GM12878 (cell line): ENCODE results near the gene KCNJ3. TPM values are rescaled to one million over a fixed set of nuclear protein-coding genes. Genes with fewer than 3 reads are reported as not detected.

Experiments used
- ATAC-seq: fragments of 200-7000 bp; cut with Tn5 transposase; 3 replicates; pipeline ENCODE4 v1.9.1; 2020; ENCODE audit warnings: mild to moderate bottlenecking, moderate library complexity
- BruUV-seq: library from RNA; stranded (reverse); fragments of 400-500 nt; replicated peaks from 2 replicates; lab custom pipeline; 2021; lab: Mats Ljungman, UMichigan
- CTCF ChIA-PET: fragments of 300-600 bp; sonication (Branson Sonifier 250); formaldehyde crosslinking; extraction: SDS; loops from one replicate; lab custom pipeline; 2021; ENCODE audit warnings: inconsistent platforms; lab: Yijun Ruan, JAX
- POLR2A ChIA-PET: fragments of 350-600 bp; formaldehyde crosslinking; extraction: SDS; loops from one replicate; lab custom pipeline; 2021; ENCODE audit warnings: inconsistent platforms; lab: Charles Lee
- RAD21 ChIA-PET: fragments of 300-600 bp; sonication (Branson Sonifier 250); formaldehyde crosslinking; loops from one replicate; lab custom pipeline; 2023; ENCODE audit warnings: antibody characterized with exemption; ENCODE audit not compliant: unreplicated experiment; lab: Charles Lee
- SMC1A ChIA-PET: fragments of 300-600 bp; sonication (Branson Sonifier 250); formaldehyde crosslinking; loops from one replicate; lab custom pipeline; 2023; ENCODE audit not compliant: unreplicated experiment, uncharacterized antibody; lab: Charles Lee
- DNase-seq: peaks from one replicate; pipeline ENCODE4 v3.0.0-alpha.2; 2011; ENCODE audit warnings: low read depth, low spot score
- FAIRE-seq: peaks from 3 replicates; lab custom pipeline; 2011; peaks lifted over from hg19 to GRCh38; lab: Jason Lieb, UNC
- H2AFZ ChIP-seq: 2 replicates; pipeline ENCODE4 v1.6.0; 2011; ENCODE audit warnings: low read depth, low read length, control low read depth; ENCODE audit not compliant: control insufficient read depth
- H3K27ac ChIP-seq: 2 replicates; pipeline ENCODE4 v1.5.1; 2011; ENCODE audit warnings: control low read depth; ENCODE audit not compliant: control insufficient read depth, insufficient read depth
- H3K27me3 ChIP-seq, 2 experiments: replicated peaks in 1 of 2; 2 replicates each; pipeline versions ENCODE4 v1.6.0 to v1.6.1; 2011; ENCODE audit warnings: low read length in 1 of 2; ENCODE audit not compliant: control insufficient read depth in 2 of 2, insufficient read depth in 2 of 2
- H3K36me3 ChIP-seq, 2 experiments: 2 replicates each; pipeline ENCODE4 v1.5.1; 2011; ENCODE audit warnings: low read length in 1 of 2; ENCODE audit not compliant: control insufficient read depth in 2 of 2, insufficient read depth in 2 of 2
- H3K4me1 ChIP-seq: 2 replicates; pipeline ENCODE4 v1.6.1; 2011; ENCODE audit warnings: mild to moderate bottlenecking, low read length, moderate library complexity, mixed read lengths; ENCODE audit not compliant: control insufficient read depth, insufficient read depth
- H3K4me2 ChIP-seq: 2 replicates; pipeline ENCODE4 v1.6.0; 2011; ENCODE audit warnings: control low read depth; ENCODE audit not compliant: control insufficient read depth, insufficient read depth
- H3K4me3 ChIP-seq: fragments of 200-600 bp; sonication (generic); 2 replicates; pipeline ENCODE4 v1.5.1; 2016
- H3K79me2 ChIP-seq: 2 replicates; pipeline ENCODE4 v1.6.0; 2011; ENCODE audit warnings: low read length; ENCODE audit not compliant: control insufficient read depth, insufficient read depth
- H3K9ac ChIP-seq: 2 replicates; pipeline ENCODE4 v1.8.0; 2011; ENCODE audit warnings: low read length, control low read depth, mixed read lengths; ENCODE audit not compliant: control insufficient read depth, insufficient read depth
- H3K9me3 ChIP-seq: replicated peaks from 3 replicates; pipeline ENCODE4 v1.5.1; 2011; ENCODE audit warnings: mild to moderate bottlenecking, low read length; ENCODE audit not compliant: control insufficient read depth, insufficient read depth
- H4K20me1 ChIP-seq: 2 replicates; pipeline ENCODE4 v1.6.0; 2011; ENCODE audit not compliant: control insufficient read depth, insufficient read depth
- CUX1 ChIP-seq: IDR thresholded peaks from 2 replicates; pipeline ENCODE4 v1.6.1; 2012; ENCODE audit warnings: improper control_type of control experiment, low read depth, low read length; ENCODE audit not compliant: insufficient replicate concordance
- EED ChIP-seq: sonication (generic); IDR thresholded peaks from 2 replicates; pipeline ENCODE4 v1.6.1; 2016; ENCODE audit warnings: antibody characterized with exemption, low read depth
- EZH2 ChIP-seq: IDR thresholded peaks from 2 replicates; pipeline ENCODE4 v1.6.1; 2012; ENCODE audit warnings: low read depth, mild to moderate bottlenecking, control low read depth, inconsistent platforms, low read length, borderline replicate concordance; ENCODE audit not compliant: control insufficient read depth
- JUND ChIP-seq: IDR thresholded peaks from 2 replicates; pipeline ENCODE4 v1.6.1; 2012; ENCODE audit warnings: low read depth, mild to moderate bottlenecking, low read length, improper control_type of control experiment, moderate library complexity
- KDM1A ChIP-seq: fragments of 200-600 bp; sonication (generic); IDR thresholded peaks from 2 replicates; pipeline ENCODE4 v1.6.1; 2016; ENCODE audit warnings: borderline replicate concordance
- RFX5 ChIP-seq: IDR thresholded peaks from 2 replicates; pipeline ENCODE4 v1.6.1; 2011; ENCODE audit warnings: low read depth, low read length, improper control_type of control experiment
- ZBED1 ChIP-seq: IDR thresholded peaks from 2 replicates; pipeline ENCODE4 v1.6.1; 2016; ENCODE audit warnings: borderline replicate concordance
- WGBS: methylation state at CpG from one replicate; pipeline ENCODE4 v1.1.6; 2016; ENCODE audit warnings: low lambda C conversion rate; ENCODE audit not compliant: insufficient replicate concordance, insufficient coverage; ENCODE audit errors: missing lambda C conversion rate; 5-methylcytosine and 5-hydroxymethylcytosine counted together
- in situ Hi-C: fragments of 300-500 bp; cut with MboI; formaldehyde crosslinking; loops from 9 replicates; pipeline ENCODE4 v1.14.3; 2018; ENCODE audit warnings: mixed read lengths
- intact Hi-C: fragments of 100-400 bp; cut with micrococcal nuclease; formaldehyde crosslinking; loops from one replicate; pipeline ENCODE4 v1.14.2; 2022; ENCODE audit not compliant: unreplicated experiment
- polyA plus RNA-seq, 11 experiments: library from polyadenylated mRNA; depleted of rRNA in 4 of 11; unstranded in 6 of 11; stranded (reverse) in 5 of 11; fragments of >200 nt; fragmentation: Nextera tagmentation in 4 of 11; fragmentation: Illumina TruSeq in 1 of 11; extraction: Ambion mirVana in 4 of 11; extraction: Trizol in 1 of 11; gene quantifications; 1 replicate in 1 of 11; 2 replicates in 10 of 11; pipeline versions ENCODE4 v1.2.1 to v1.2.3, GENCODE V29; 2011 to 2016; ENCODE audit warnings: inconsistent platforms in 2 of 11, missing spikeins in 2 of 11, low read depth in 1 of 11
- total RNA-seq, 4 experiments: library from RNA; depleted of rRNA in 3 of 4; stranded (reverse); fragments of >200 nt in 3 of 4; fragmentation: Illumina TruSeq in 1 of 4; extraction: Trizol in 1 of 4; gene quantifications; 2 replicates each; pipeline versions ENCODE4 v1.2.1 to v1.2.3, GENCODE V29; 2013 to 2021
- TF ChIP-seq, protein P1 (sequence below): fragments of 150-350 bp; IDR thresholded peaks from 2 replicates; pipeline ENCODE4 v1.6.1; 2016; ENCODE audit warnings: low read depth, low read length
- TF ChIP-seq, protein P2 (sequence below): fragments of 450-650 bp; conservative IDR thresholded peaks from 2 replicates; pipeline ENCODE4 v1.6.1; 2017; ENCODE audit warnings: mild to moderate bottlenecking, moderate library complexity

Gene KCNJ3
- total and polyA plus RNA-seq, 10 of the 15 experiments (the other 5 are each of a cell fraction or from before 2014, with no cell fraction given) = 0.01 to 1.1 (median 0.04) TPM; not detected in 6

DNA sequence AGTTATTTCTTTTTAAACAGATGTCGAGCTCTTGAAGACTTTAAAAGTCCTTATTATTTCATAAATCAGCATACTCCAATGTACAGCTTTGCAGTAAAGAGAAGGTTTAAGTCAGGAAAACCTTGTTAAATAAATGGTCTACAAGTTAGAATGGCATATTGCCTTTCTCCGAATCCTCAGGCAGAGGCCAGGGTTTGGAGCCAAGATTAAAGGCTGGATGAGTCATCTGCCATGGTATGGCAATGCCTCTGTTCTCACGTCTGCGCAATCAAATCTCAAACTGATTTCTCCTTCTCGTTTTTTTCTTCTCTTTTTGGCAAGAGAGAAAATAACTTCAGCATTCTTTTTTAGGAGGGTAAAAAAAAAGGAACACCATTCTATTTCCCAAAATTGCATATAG, 5.6 kb upstream of the KCNJ3 start (continued):
- TF ChIP-seq, protein P1, sequence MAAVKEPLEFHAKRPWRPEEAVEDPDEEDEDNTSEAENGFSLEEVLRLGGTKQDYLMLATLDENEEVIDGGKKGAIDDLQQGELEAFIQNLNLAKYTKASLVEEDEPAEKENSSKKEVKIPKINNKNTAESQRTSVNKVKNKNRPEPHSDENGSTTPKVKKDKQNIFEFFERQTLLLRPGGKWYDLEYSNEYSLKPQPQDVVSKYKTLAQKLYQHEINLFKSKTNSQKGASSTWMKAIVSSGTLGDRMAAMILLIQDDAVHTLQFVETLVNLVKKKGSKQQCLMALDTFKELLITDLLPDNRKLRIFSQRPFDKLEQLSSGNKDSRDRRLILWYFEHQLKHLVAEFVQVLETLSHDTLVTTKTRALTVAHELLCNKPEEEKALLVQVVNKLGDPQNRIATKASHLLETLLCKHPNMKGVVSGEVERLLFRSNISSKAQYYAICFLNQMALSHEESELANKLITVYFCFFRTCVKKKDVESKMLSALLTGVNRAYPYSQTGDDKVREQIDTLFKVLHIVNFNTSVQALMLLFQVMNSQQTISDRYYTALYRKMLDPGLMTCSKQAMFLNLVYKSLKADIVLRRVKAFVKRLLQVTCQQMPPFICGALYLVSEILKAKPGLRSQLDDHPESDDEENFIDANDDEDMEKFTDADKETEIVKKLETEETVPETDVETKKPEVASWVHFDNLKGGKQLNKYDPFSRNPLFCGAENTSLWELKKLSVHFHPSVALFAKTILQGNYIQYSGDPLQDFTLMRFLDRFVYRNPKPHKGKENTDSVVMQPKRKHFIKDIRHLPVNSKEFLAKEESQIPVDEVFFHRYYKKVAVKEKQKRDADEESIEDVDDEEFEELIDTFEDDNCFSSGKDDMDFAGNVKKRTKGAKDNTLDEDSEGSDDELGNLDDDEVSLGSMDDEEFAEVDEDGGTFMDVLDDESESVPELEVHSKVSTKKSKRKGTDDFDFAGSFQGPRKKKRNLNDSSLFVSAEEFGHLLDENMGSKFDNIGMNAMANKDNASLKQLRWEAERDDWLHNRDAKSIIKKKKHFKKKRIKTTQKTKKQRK = no peak
- no peak for TF ChIP-seq ZBED1

DNA sequence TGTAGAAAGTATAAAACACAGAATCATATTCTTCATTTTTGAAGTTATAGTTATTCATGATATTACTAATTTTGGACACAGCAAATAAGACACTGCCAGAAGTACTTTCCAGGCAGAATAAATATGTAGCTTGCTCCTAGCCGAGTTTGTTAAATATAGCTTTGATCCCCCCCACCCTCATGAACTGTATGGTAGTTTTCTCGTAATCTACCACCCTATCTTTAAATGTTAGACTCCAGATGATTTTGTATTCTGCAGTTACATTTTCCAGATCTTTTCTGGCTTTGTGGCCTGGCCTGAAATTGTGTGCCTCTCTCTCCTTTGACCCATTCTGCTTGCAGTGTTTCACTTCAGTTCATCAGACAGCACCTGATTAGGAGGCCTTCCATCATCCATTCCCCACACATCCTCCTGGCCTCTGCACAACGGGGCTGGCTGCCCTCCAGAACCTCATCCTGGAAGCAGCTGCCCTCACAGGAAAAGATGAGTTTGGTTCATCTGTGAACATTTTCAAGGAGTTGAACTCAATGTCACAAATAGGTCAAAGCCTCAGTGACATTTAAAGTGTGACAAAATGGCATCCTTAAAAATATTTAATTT, 4.7 kb upstream of the KCNJ3 start:
- POLR2A ChIA-PET = no interaction called here
- no peaks in the 10 kb centered on the region for H3K36me3 ChIP-seq
- 1% methylated on average over 3 of the region's 3 CpGs for WGBS
- H3K27me3 ChIP-seq = peaks cover 0 to 2% of the 10 kb centered on the region in 2 experiments
- H3K4me1 ChIP-seq = no peaks in the 10 kb centered on the region
- no peak for FAIRE-seq
- BruUV-seq = no TSS peak
- H2AFZ ChIP-seq = no peak overlapping the region
- RAD21 ChIA-PET = no interaction called here
- no peak for ATAC-seq
- H3K4me2 ChIP-seq = no peak overlapping the region
- in situ Hi-C loops = no loop called here
- no peaks in the 10 kb centered on the region for H3K79me2 ChIP-seq
- no peaks in the 10 kb centered on the region for H4K20me1 ChIP-seq
- no peak overlapping the region for H3K4me3 ChIP-seq
- CTCF ChIA-PET = no interaction called here
- no peak overlapping the region for H3K27ac ChIP-seq
- no peak overlapping the region for H3K9ac ChIP-seq
- H3K9me3 ChIP-seq = no peaks in the 10 kb centered on the region
- no peak for DNase-seq
- SMC1A ChIA-PET = no interaction called here
- intact Hi-C loops = no loop called here
- TF ChIP-seq EED = no peak
- TF ChIP-seq RFX5 = no peak
- TF ChIP-seq, protein P2, sequence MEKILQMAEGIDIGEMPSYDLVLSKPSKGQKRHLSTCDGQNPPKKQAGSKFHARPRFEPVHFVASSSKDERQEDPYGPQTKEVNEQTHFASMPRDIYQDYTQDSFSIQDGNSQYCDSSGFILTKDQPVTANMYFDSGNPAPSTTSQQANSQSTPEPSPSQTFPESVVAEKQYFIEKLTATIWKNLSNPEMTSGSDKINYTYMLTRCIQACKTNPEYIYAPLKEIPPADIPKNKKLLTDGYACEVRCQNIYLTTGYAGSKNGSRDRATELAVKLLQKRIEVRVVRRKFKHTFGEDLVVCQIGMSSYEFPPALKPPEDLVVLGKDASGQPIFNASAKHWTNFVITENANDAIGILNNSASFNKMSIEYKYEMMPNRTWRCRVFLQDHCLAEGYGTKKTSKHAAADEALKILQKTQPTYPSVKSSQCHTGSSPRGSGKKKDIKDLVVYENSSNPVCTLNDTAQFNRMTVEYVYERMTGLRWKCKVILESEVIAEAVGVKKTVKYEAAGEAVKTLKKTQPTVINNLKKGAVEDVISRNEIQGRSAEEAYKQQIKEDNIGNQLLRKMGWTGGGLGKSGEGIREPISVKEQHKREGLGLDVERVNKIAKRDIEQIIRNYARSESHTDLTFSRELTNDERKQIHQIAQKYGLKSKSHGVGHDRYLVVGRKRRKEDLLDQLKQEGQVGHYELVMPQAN = no peak
- TF ChIP-seq KDM1A = no peak
- TF ChIP-seq JUND = no peak
- no peak for TF ChIP-seq CUX1
- no peak for TF ChIP-seq EZH2
